Keratinocyte (primary cell): ENCODE data around the gene SLC38A8. TPM values are rescaled to one million over a fixed set of nuclear protein-coding genes. Genes with fewer than 3 reads are reported as not detected.

Experiments
- DNase-seq: peaks from one replicate; pipeline ENCODE4 v3.0.0-alpha.2; 2011; ENCODE audit warnings: low read depth, missing footprints, low spot score
- FAIRE-seq: peaks from 2 replicates; lab custom pipeline; 2011; peaks lifted over from hg19 to GRCh38; lab: Jason Lieb, UNC
- H2AFZ ChIP-seq: 2 replicates; pipeline ENCODE4 v1.6.0; 2012; ENCODE audit warnings: low read length, control low read depth, inconsistent platforms; ENCODE audit not compliant: control insufficient read depth
- H3K27ac ChIP-seq: 2 replicates; pipeline ENCODE4 v1.5.1; 2011; ENCODE audit warnings: low read length; ENCODE audit not compliant: control insufficient read depth, insufficient read depth
- H3K27me3 ChIP-seq: 3 replicates; pipeline ENCODE4 v1.6.0; 2011; ENCODE audit warnings: low read length; ENCODE audit not compliant: control insufficient read depth, insufficient read depth; ENCODE audit errors: extremely low read depth
- H3K36me3 ChIP-seq, 2 experiments: 2 replicates in 1 of 2; 3 replicates in 1 of 2; pipeline ENCODE4 v1.5.1; 2011; ENCODE audit warnings: low read length in 2 of 2, mild to moderate bottlenecking in 1 of 2; ENCODE audit not compliant: control insufficient read depth in 2 of 2, insufficient read depth in 2 of 2; ENCODE audit errors: extremely low read depth in 1 of 2
- H3K4me1 ChIP-seq: 3 replicates; pipeline ENCODE4 v1.5.1; 2011; ENCODE audit warnings: low read length; ENCODE audit not compliant: control insufficient read depth, insufficient read depth; ENCODE audit errors: extremely low read depth
- H3K4me2 ChIP-seq: 3 replicates; pipeline ENCODE4 v1.6.0; 2011; ENCODE audit warnings: low read depth, low read length; ENCODE audit not compliant: control insufficient read depth, insufficient read depth; ENCODE audit errors: extremely low read depth
- H3K4me3 ChIP-seq, 3 experiments: fragments of 200-600 bp in 1 of 3; sonication (generic) in 1 of 3; 2 replicates in 2 of 3; 3 replicates in 1 of 3; pipeline ENCODE4 v1.5.1; 2011 to 2016; ENCODE audit warnings: low read length in 3 of 3, mild to moderate bottlenecking in 3 of 3, control low read depth in 2 of 3, inconsistent platforms in 1 of 3, low read depth in 1 of 3, mixed read lengths in 1 of 3, mixed run types in 1 of 3, moderate library complexity in 1 of 3; ENCODE audit not compliant: control insufficient read depth in 2 of 3, insufficient read depth in 2 of 3; ENCODE audit errors: extremely low read depth in 1 of 3
- H3K79me2 ChIP-seq: 2 replicates; pipeline ENCODE4 v1.6.0; 2012; ENCODE audit warnings: low read length; ENCODE audit not compliant: control insufficient read depth, insufficient read depth
- H3K9ac ChIP-seq: 3 replicates; pipeline ENCODE4 v1.6.0; 2011; ENCODE audit warnings: low read length; ENCODE audit not compliant: control insufficient read depth, insufficient read depth; ENCODE audit errors: extremely low read depth
- H3K9me1 ChIP-seq: 3 replicates; pipeline ENCODE4 v1.6.0; 2011; ENCODE audit warnings: low read length; ENCODE audit not compliant: control insufficient read depth, insufficient read depth; ENCODE audit errors: extremely low read depth
- H3K9me3 ChIP-seq: 2 replicates; pipeline ENCODE4 v1.5.1; 2012; ENCODE audit warnings: low read depth, low read length; ENCODE audit not compliant: control insufficient read depth
- H4K20me1 ChIP-seq: 3 replicates; pipeline ENCODE4 v1.6.0; 2011; ENCODE audit warnings: low read length; ENCODE audit not compliant: control insufficient read depth, insufficient read depth; ENCODE audit errors: extremely low read depth
- EZH2 ChIP-seq: IDR thresholded peaks from one replicate; pipeline ENCODE4 v1.6.1; 2012; ENCODE audit warnings: inconsistent platforms, mild to moderate bottlenecking, low read length, moderate library complexity
- dilution Hi-C: fragments of 300-500 bp; cut with MboI; formaldehyde crosslinking; loops from one replicate; pipeline ENCODE4 v1.7.0; 2020; ENCODE audit warnings: low sequenced_read_pairs; ENCODE audit not compliant: extremely low pct_ligation_motif_present
- polyA plus RNA-seq, 5 experiments: library from polyadenylated mRNA; depleted of rRNA in 3 of 5; stranded (reverse) in 3 of 5; stranded (forward) in 1 of 5; unstranded in 1 of 5; fragments of >200 nt; gene quantifications; 1 replicate in 1 of 5; 2 replicates in 3 of 5; 3 replicates in 1 of 5; pipeline versions ENCODE4 v1.2.1 to v1.2.3, GENCODE V29; 2011 to 2012; ENCODE audit warnings: missing spikeins in 2 of 5, low read depth in 1 of 5, low replicate concordance in 1 of 5
- TF ChIP-seq, protein P1 (sequence below), 3 experiments: IDR thresholded peaks in 1 of 3; conservative IDR thresholded peaks in 1 of 3; optimal IDR thresholded peaks in 1 of 3; 2 replicates in 2 of 3; 3 replicates in 1 of 3; pipeline versions ENCODE3 to v1.5.1; 2011; ENCODE audit warnings: low read length in 3 of 3, mild to moderate bottlenecking in 3 of 3, moderate library complexity in 2 of 3, control low read depth in 1 of 3, inconsistent platforms in 1 of 3; ENCODE audit not compliant: insufficient read depth in 2 of 3; ENCODE audit errors: extremely low read depth in 1 of 3

Gene SLC38A8
- polyA plus RNA-seq, 1 donor (not counting 4 experiments of a cell fraction or from before 2014, with no cell fraction given), result not detected

DNA sequence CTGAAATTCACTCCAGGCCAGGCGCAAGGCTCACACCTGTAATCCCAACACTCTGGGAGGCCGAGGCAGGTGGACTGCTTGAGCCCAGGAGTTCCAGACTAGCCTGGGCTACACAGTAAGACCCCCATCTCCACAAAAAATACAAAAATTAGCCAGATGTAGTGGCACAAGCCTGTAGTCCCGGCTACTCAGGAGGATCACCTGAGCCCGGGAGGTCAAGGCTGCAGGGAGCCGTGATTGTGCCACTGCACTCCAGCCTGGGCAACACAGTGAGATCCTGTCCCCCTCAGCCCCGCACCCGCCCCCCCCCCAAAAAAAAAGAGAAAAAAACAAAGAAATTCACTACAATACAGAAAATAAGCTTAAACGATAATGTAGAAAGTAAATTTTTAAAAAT lies 42.7 kb upstream of the SLC38A8 start:
- no peaks in the 10 kb centered on the region for H3K9me3 ChIP-seq
- TF ChIP-seq, protein P1, sequence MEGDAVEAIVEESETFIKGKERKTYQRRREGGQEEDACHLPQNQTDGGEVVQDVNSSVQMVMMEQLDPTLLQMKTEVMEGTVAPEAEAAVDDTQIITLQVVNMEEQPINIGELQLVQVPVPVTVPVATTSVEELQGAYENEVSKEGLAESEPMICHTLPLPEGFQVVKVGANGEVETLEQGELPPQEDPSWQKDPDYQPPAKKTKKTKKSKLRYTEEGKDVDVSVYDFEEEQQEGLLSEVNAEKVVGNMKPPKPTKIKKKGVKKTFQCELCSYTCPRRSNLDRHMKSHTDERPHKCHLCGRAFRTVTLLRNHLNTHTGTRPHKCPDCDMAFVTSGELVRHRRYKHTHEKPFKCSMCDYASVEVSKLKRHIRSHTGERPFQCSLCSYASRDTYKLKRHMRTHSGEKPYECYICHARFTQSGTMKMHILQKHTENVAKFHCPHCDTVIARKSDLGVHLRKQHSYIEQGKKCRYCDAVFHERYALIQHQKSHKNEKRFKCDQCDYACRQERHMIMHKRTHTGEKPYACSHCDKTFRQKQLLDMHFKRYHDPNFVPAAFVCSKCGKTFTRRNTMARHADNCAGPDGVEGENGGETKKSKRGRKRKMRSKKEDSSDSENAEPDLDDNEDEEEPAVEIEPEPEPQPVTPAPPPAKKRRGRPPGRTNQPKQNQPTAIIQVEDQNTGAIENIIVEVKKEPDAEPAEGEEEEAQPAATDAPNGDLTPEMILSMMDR (optimal IDR thresholded peaks at IDR 0.05 in 1 of 3, IDR thresholded peaks at IDR 0.05 in 1 of 3, conservative IDR thresholded peaks at IDR 0.05 in 1 of 3; ENCODE audit: extremely low read depth in 1 of 3, insufficient read depth in 2 of 3, low read length in 3 of 3), result no peak
- TF ChIP-seq EZH2, result no peak
- H3K4me1 ChIP-seq, result peaks cover 9% of the 10 kb centered on the region
- FAIRE-seq, result no peak
- H2AFZ ChIP-seq, result no peak overlapping the region
- no peak for DNase-seq
- H3K4me2 ChIP-seq, result no peak overlapping the region
- H3K79me2 ChIP-seq, result no peaks in the 10 kb centered on the region
- no peak overlapping the region for H3K27ac ChIP-seq
- peaks cover 25 to 41% of the 10 kb centered on the region in 2 experiments for H3K36me3 ChIP-seq
- dilution Hi-C loops, result no loop called here
- no peak overlapping the region for H3K4me3 ChIP-seq
- no peaks in the 10 kb centered on the region for H3K27me3 ChIP-seq
- H3K9me1 ChIP-seq, result no peaks in the 10 kb centered on the region
- no peaks in the 10 kb centered on the region for H4K20me1 ChIP-seq
- H3K9ac ChIP-seq, result no peak overlapping the region

- Histone ChIP-seq H3K4me2 (no peak overlapping the region), H3K9me3 (no peaks in the 10 kb centered on the region), H2AFZ (no peak overlapping the region), H3K9ac (no peak overlapping the region), H3K36me3 (peaks cover 23 to 43% of the 10 kb centered on the region in 2 experiments), H4K20me1 (no peaks in the 10 kb centered on the region), H3K27me3 (no peaks in the 10 kb centered on the region), H3K4me1 (peaks cover 12% of the 10 kb centered on the region), H3K4me3 (no peak overlapping the region), H3K9me1 (no peaks in the 10 kb centered on the region), H3K79me2 (no peaks in the 10 kb centered on the region), H3K27ac (no peak overlapping the region)
- FAIRE-seq (peak; percentile 82), DNase-seq (peak; percentile 45)
- dilution Hi-C loops, result no loop called here
- TF ChIP-seq, protein P1 (optimal IDR thresholded peaks at IDR 0.05 in 1 of 3, IDR thresholded peaks at IDR 0.05 in 1 of 3, conservative IDR thresholded peaks at IDR 0.05 in 1 of 3; ENCODE audit: extremely low read depth in 1 of 3, insufficient read depth in 2 of 3, low read length in 3 of 3), result peak; percentile 91 to 98 (median 94)
- TF ChIP-seq EZH2, result no peak
These were observed 42.1 kb upstream of the SLC38A8 start for GRCh38 chr16:84084570-84085270.
